Endothelial cell of umbilical vein (primary cell): ENCODE data around the gene SETDB1. TPM values are rescaled to one million over a fixed set of nuclear protein-coding genes. Genes with fewer than 3 reads are reported as not detected.

Experiments used
- BruUV-seq: library from RNA; stranded (reverse); fragments of 400-500 nt; replicated peaks from 2 replicates; lab custom pipeline; 2021; lab: Mats Ljungman, UMichigan
- CTCF ChIA-PET: fragments of 300-600, 350-600 bp; sonication (Branson Sonifier 250); formaldehyde crosslinking; loops from one replicate; lab custom pipeline; 2021; ENCODE audit warnings: antibody characterized with exemption, inconsistent platforms; lab: Charles Lee
- POLR2A ChIA-PET: fragments of 300-600, 350-600 bp; sonication (Branson Sonifier 250); formaldehyde crosslinking; loops from one replicate; lab custom pipeline; 2021; ENCODE audit warnings: antibody characterized with exemption, inconsistent platforms; lab: Charles Lee
- DNase-seq: peaks from one replicate; pipeline ENCODE4 v3.0.0-alpha.2; 2011; ENCODE audit warnings: low read depth, low spot score
- FAIRE-seq: peaks from 2 replicates; lab custom pipeline; 2011; peaks lifted over from hg19 to GRCh38; lab: Jason Lieb, UNC
- H2AFZ ChIP-seq: 2 replicates; pipeline ENCODE4 v1.6.0; 2012; ENCODE audit warnings: low read depth, low read length, control low read depth, inconsistent platforms
- H3K27ac ChIP-seq: 2 replicates; pipeline ENCODE4 v1.5.1; 2011; ENCODE audit warnings: low read depth, mild to moderate bottlenecking, control low read depth, low read length, moderate library complexity; ENCODE audit not compliant: insufficient read depth
- H3K27me3 ChIP-seq, 2 experiments: 2 replicates each; pipeline versions ENCODE4 v1.6.0 to v1.6.1; 2011; ENCODE audit warnings: low read length in 2 of 2, mixed read lengths in 1 of 2; ENCODE audit not compliant: control insufficient read depth in 2 of 2, insufficient read depth in 2 of 2
- H3K36me3 ChIP-seq, 2 experiments: 2 replicates in 1 of 2; 3 replicates in 1 of 2; pipeline ENCODE4 v1.5.1; 2011; ENCODE audit warnings: low read length in 2 of 2, mild to moderate bottlenecking in 1 of 2, moderate library complexity in 1 of 2; ENCODE audit not compliant: control insufficient read depth in 2 of 2, insufficient read depth in 2 of 2; ENCODE audit errors: extremely low read depth in 1 of 2
- H3K4me1 ChIP-seq: 3 replicates; pipeline ENCODE4 v1.5.1; 2011; ENCODE audit warnings: mild to moderate bottlenecking, low read length; ENCODE audit not compliant: control insufficient read depth, insufficient read depth; ENCODE audit errors: extremely low read depth
- H3K4me2 ChIP-seq: 2 replicates; pipeline ENCODE4 v1.6.1; 2011; ENCODE audit warnings: low read length, control low read depth, mixed read lengths; ENCODE audit not compliant: insufficient read depth
- H3K4me3 ChIP-seq, 3 experiments: fragments of 200-600 bp in 1 of 3; sonication (generic), shearing (Covaris generic) in 1 of 3; replicated peaks in 1 of 3; 2 replicates each; pipeline ENCODE4 v1.5.1; 2011 to 2016; ENCODE audit warnings: control low read depth in 3 of 3, low read length in 3 of 3, mild to moderate bottlenecking in 2 of 3, inconsistent platforms in 1 of 3, low read depth in 1 of 3, moderate library complexity in 1 of 3; ENCODE audit not compliant: insufficient read depth in 1 of 3
- H3K79me2 ChIP-seq: 2 replicates; pipeline ENCODE4 v1.6.0; 2012; ENCODE audit warnings: low read length, inconsistent platforms; ENCODE audit not compliant: control insufficient read depth, insufficient read depth
- H3K9ac ChIP-seq: replicated peaks from 2 replicates; pipeline ENCODE3; 2011; ENCODE audit warnings: low read length, control low read depth; ENCODE audit not compliant: insufficient read depth; ENCODE audit errors: extremely low read depth
- H3K9me1 ChIP-seq: replicated peaks from 3 replicates; pipeline ENCODE4 v1.6.0; 2011; ENCODE audit warnings: mild to moderate bottlenecking, low read length; ENCODE audit not compliant: control insufficient read depth, insufficient read depth; ENCODE audit errors: extremely low read depth
- H3K9me3 ChIP-seq: replicated peaks from 2 replicates; pipeline ENCODE4 v1.5.1; 2012; ENCODE audit warnings: low read length, inconsistent platforms; ENCODE audit not compliant: control insufficient read depth, insufficient read depth
- H4K20me1 ChIP-seq: replicated peaks from 2 replicates; pipeline ENCODE3; 2011; ENCODE audit warnings: mild to moderate bottlenecking, low read length; ENCODE audit not compliant: control insufficient read depth, insufficient read depth; ENCODE audit errors: extremely low read depth
- CTCF ChIP-seq, 2 donors: IDR thresholded peaks; 1 replicate in 1 of 2; 2 replicates in 1 of 2; pipeline ENCODE4 v1.5.1; 2011; ENCODE audit warnings: low read length in 2 of 2, mild to moderate bottlenecking in 2 of 2, moderate library complexity in 2 of 2, control low read depth in 1 of 2, inconsistent platforms in 1 of 2, low read depth in 1 of 2; ENCODE audit not compliant: insufficient read depth in 1 of 2; ENCODE audit errors: extremely low read depth in 1 of 2
- EZH2 ChIP-seq: IDR thresholded peaks from 2 replicates; pipeline ENCODE4 v1.6.1; 2012; ENCODE audit warnings: borderline replicate concordance, low read depth, mild to moderate bottlenecking, moderate library complexity, low read length, inconsistent platforms; ENCODE audit not compliant: severe bottlenecking
- FOS ChIP-seq: IDR thresholded peaks from 2 replicates; pipeline ENCODE4 v1.6.1; 2011; ENCODE audit warnings: mild to moderate bottlenecking, low read length, moderate library complexity, borderline replicate concordance; ENCODE audit not compliant: insufficient read depth
- GATA2 ChIP-seq: IDR thresholded peaks from 2 replicates; pipeline ENCODE4 v1.7.0; 2011; ENCODE audit warnings: low read depth, mild to moderate bottlenecking, moderate library complexity, mixed read lengths, low read length; ENCODE audit not compliant: insufficient read length, insufficient read depth
- JUN ChIP-seq: IDR thresholded peaks from 2 replicates; pipeline ENCODE4 v1.6.1; 2011; ENCODE audit warnings: borderline replicate concordance, low read depth; ENCODE audit not compliant: insufficient read length, insufficient read depth
- MYC ChIP-seq: IDR thresholded peaks from one replicate; pipeline ENCODE4 v1.6.1; 2011; ENCODE audit warnings: mild to moderate bottlenecking, low read depth, low read length
- POLR2A ChIP-seq: IDR thresholded peaks from 2 replicates; pipeline ENCODE4 v1.6.1; 2012; ENCODE audit warnings: low read depth, mild to moderate bottlenecking, control low read depth, low read length
- POLR2AphosphoS5 ChIP-seq: IDR thresholded peaks from 2 replicates; pipeline ENCODE4 v1.6.1; 2012; ENCODE audit warnings: low read depth, mild to moderate bottlenecking, control low read depth, low read length, moderate library complexity; ENCODE audit not compliant: insufficient read depth
- dilution Hi-C: fragments of 300-500 bp; cut with MboI; formaldehyde crosslinking; loops from one replicate; pipeline ENCODE4 v1.15.0; 2019; ENCODE audit warnings: low sequenced_read_pairs; ENCODE audit not compliant: extremely low pct_ligation_motif_present
- intact Hi-C: fragments of 100-400 bp; cut with micrococcal nuclease; formaldehyde crosslinking; loops from one replicate; pipeline ENCODE4 v1.10.0; 2022
- polyA plus RNA-seq, 4 experiments: library from polyadenylated mRNA; depleted of rRNA in 3 of 4; stranded (reverse) in 3 of 4; unstranded in 1 of 4; fragments of >200 nt; gene quantifications; 2 replicates each; pipeline versions ENCODE4 v1.2.1 to v1.2.3, GENCODE V29; 2011 to 2012; ENCODE audit warnings: missing spikeins in 1 of 4
- total RNA-seq: library from RNA; stranded (reverse); gene quantifications from 2 replicates; pipeline ENCODE4 v1.2.3, GENCODE V29; 2021
- TF ChIP-seq, protein P1 (sequence below): IDR thresholded peaks from 2 replicates; pipeline ENCODE4 v1.6.1; 2011; ENCODE audit not compliant: insufficient read depth, insufficient read length

SETDB1 gene
- total and polyA plus RNA-seq, 2 donors (not counting 3 experiments of a cell fraction or from before 2014, with no cell fraction given) = 25.3 to 49.2 TPM

DNA sequence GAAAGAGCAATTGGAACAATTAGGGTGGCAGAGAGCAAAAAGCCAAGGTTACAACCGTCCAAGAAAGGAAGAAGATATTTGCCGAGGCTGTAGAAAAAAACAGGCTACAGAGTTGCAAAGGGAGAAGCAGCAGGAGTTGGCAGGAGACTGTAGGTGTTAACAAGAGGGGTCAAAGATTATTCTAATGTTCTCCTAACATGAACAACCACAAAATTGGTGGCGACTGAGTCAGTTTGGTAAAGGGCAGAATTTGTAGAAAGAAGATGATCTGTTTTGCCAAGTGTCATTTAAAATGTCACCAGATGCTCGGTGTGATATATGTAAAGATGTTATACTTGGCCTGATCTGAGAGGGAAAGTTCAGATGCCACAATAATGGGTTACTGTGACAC, 81.7 kb downstream of the SETDB1 start:
- POLR2A ChIA-PET = no interaction called here
- no peak for DNase-seq

GRCh38 chr1:151008244-151009205, 82.4 kb downstream of the SETDB1 start, which contains the start of gene PRUNE1:
Gene PRUNE1 (plus strand): TSS chr1:151008449. CDS start chr1:151008633, 184 bp downstream.
- POLR2A ChIA-PET = no interaction called here
- H3K9me1 ChIP-seq = no peaks in the 10 kb centered on the region
- H3K36me3 ChIP-seq = no peaks in the 10 kb centered on the region
- no peaks in the 10 kb centered on the region for H3K9me3 ChIP-seq
- H3K79me2 ChIP-seq = no peaks in the 10 kb centered on the region
- H2AFZ ChIP-seq = peak within 1 kb of the TSS; percentile 68
- TSS peak; percentile 37 for BruUV-seq
- TF ChIP-seq CTCF (IDR thresholded peaks at IDR 0.05; ENCODE audit: extremely low read depth in 1 of 2, insufficient read depth in 1 of 2, low read depth in 1 of 2, low read length in 2 of 2) (no peak), GATA2 (no peak), EZH2 (no peak), POLR2A (no peak), FOS (no peak), MYC (no peak), POLR2AphosphoS5 (peak; percentile 36), JUN (no peak)
- TF ChIP-seq, protein P1, sequence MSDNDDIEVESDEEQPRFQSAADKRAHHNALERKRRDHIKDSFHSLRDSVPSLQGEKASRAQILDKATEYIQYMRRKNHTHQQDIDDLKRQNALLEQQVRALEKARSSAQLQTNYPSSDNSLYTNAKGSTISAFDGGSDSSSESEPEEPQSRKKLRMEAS = peak; percentile 7
- peaks cover 28% of the 10 kb centered on the region for H3K4me1 ChIP-seq
- dilution Hi-C loops (no loop called here), intact Hi-C loops (loop anchor here (1.0 to 2.0 kb wide), 5 partner anchors 40 to 158 kb away; partner anchors contain the start of genes CDC42SE1, SCNM1 and SETDB1)
- DNase-seq (peak; percentile 98), FAIRE-seq (peak; percentile 87)
- H4K20me1 ChIP-seq = no peaks in the 10 kb centered on the region
- H3K4me3 ChIP-seq = peak within 1 kb of the TSS; percentile 7 to 82 (median 52)
- H3K9ac ChIP-seq = peak within 1 kb of the TSS; percentile 58
- no peaks in the 10 kb centered on the region for H3K27me3 ChIP-seq
- peak within 1 kb of the TSS; percentile 88 for H3K27ac ChIP-seq
- CTCF ChIA-PET = interaction anchor here (0.7 to 1.5 kb wide), 3 partner anchors 12 to 91 kb away, joined by 3 to 4 read pairs (median 3); no protein-coding TSS in a partner anchor
- H3K4me2 ChIP-seq = peak within 1 kb of the TSS; percentile 54

More for the DNA sequence above, 81.7 kb downstream of the SETDB1 start:
- no peak for TF ChIP-seq FOS
- no peak for TF ChIP-seq MYC
- TF ChIP-seq EZH2 = no peak
- no peak for TF ChIP-seq POLR2A
- peak; percentile 81 for TF ChIP-seq JUN
- Histone ChIP-seq H3K79me2 (no peaks in the 10 kb centered on the region), H3K36me3 (no peaks in the 10 kb centered on the region), H3K9me1 (no peaks in the 10 kb centered on the region), H3K4me1 (peaks cover 28% of the 10 kb centered on the region), H4K20me1 (no peaks in the 10 kb centered on the region), H3K4me2 (peak overlapping the region; percentile 54), H3K9me3 (no peaks in the 10 kb centered on the region), H3K27me3 (no peaks in the 10 kb centered on the region), H3K9ac (peak overlapping the region; percentile 58), H2AFZ (peak overlapping the region; percentile 29), H3K27ac (peak overlapping the region; percentile 88), H3K4me3 (peak overlapping the region in 1 of 3 experiments; percentile 28)
- dilution Hi-C loops = no loop called here
- intact Hi-C loops = loop anchor here (1.0 to 2.0 kb wide), 5 partner anchors 40 to 158 kb away; partner anchors contain the start of genes CDC42SE1, SCNM1 and SETDB1
- CTCF ChIA-PET = interaction anchor here (1.5 to 3.7 kb wide), 2 partner anchors 11 to 12 kb away, joined by 4 to 127 read pairs; no protein-coding TSS in a partner anchor
- no peak for FAIRE-seq
- no TSS peak for BruUV-seq
